Uterus (tissue), 4 donors: ENCODE measurements around the gene SMARCC1. TPM values are rescaled to one million over a fixed set of nuclear protein-coding genes. Genes with fewer than 3 reads are reported as not detected.

Experiments used
- DNase-seq, 2 donors: peaks; one replicate each; pipeline ENCODE4 v3.0.0-alpha.2; 2019 to 2020
- H3K27ac ChIP-seq, 2 donors: fragments of 200-600 bp; sonication (generic); 1 replicate in 1 of 2; 2 replicates in 1 of 2; pipeline ENCODE4 v1.5.1; 2016 to 2018
- H3K27me3 ChIP-seq, 2 donors: fragments of 200-600 bp; sonication (generic); one replicate each; pipeline ENCODE4 v1.5.1; 2018 to 2019; ENCODE audit warnings: control low read depth in 1 of 2
- H3K36me3 ChIP-seq, 2 donors: fragments of 200-600 bp; sonication (generic); one replicate each; pipeline ENCODE4 v1.5.1; 2019; ENCODE audit warnings: control low read depth in 1 of 2
- H3K4me1 ChIP-seq, 2 donors: fragments of 200-600 bp; sonication (generic); one replicate each; pipeline ENCODE4 v1.5.1; 2018 to 2019; ENCODE audit warnings: control low read depth in 1 of 2
- H3K4me3 ChIP-seq, 2 donors: fragments of 200-600 bp; sonication (generic); 1 replicate in 1 of 2; 2 replicates in 1 of 2; pipeline ENCODE4 v1.5.1; 2018 to 2019; ENCODE audit warnings: mild to moderate bottlenecking in 1 of 2
- H3K9me3 ChIP-seq, 2 donors: fragments of 200-600 bp; sonication (generic); one replicate each; pipeline ENCODE4 v1.5.1; 2019; ENCODE audit warnings: control low read depth in 1 of 2
- CTCF ChIP-seq, 4 experiments: fragments of 200-600 bp in 2 of 4; fragments of 450-650 bp in 2 of 4; sonication (generic) in 2 of 4; IDR thresholded peaks; one replicate each; pipeline ENCODE4 v1.5.1; 2016 to 2019; ENCODE audit warnings: antibody characterized with exemption in 4 of 4, mild to moderate bottlenecking in 2 of 4, moderate library complexity in 1 of 4
- POLR2A ChIP-seq, 2 donors: fragments of 450-650 bp; IDR thresholded peaks; one replicate each; pipeline ENCODE4 v1.6.1; 2016; ENCODE audit warnings: antibody characterized with exemption in 2 of 2, mild to moderate bottlenecking in 1 of 2, moderate library complexity in 1 of 2
- intact Hi-C: fragments of 100-400 bp; cut with DNase I; formaldehyde crosslinking; loops from one replicate; pipeline ENCODE4 v1.15.1; 2023; ENCODE audit warnings: low total_unique reads
- total RNA-seq, 4 donors: library from RNA; depleted of rRNA in 3 of 4; stranded (reverse); fragments of >200 nt in 3 of 4; gene quantifications; one replicate each; pipeline versions ENCODE4 v1.1.0 to v1.2.4, GENCODE V29; 2014 to 2023
- donor health status: DM: yes; HTN: yes; CAD: no.

Gene SMARCC1
- total RNA-seq, 4 donors from 2014 or later = 23.8 to 61.0 (median 45.5) TPM

- Histone ChIP-seq H3K27ac (no peak overlapping the region), H3K27me3 (no peaks in the 10 kb centered on the region), H3K4me3 (no peak overlapping the region), H3K36me3 (no peaks in the 10 kb centered on the region), H3K9me3 (no peaks in the 10 kb centered on the region), H3K4me1 (no peaks in the 10 kb centered on the region)
- TF ChIP-seq CTCF (IDR thresholded peaks at IDR 0.05) (no peak), POLR2A (IDR thresholded peaks at IDR 0.05) (no peak)
- no peak for DNase-seq
- intact Hi-C loops = no loop called here
Observed at GRCh38 chr3:47634996-47635395, 146.7 kb downstream of the SMARCC1 start.

- Histone ChIP-seq H3K36me3 (no peaks in the 10 kb centered on the region), H3K4me1 (no peaks in the 10 kb centered on the region)
- no peak for TF ChIP-seq POLR2A (IDR thresholded peaks at IDR 0.05)
Observed at GRCh38 chr3:47630810-47631209, 150.9 kb downstream of the SMARCC1 start.

GRCh38 chr3:47629770-47630169 lies 151.9 kb downstream of the SMARCC1 start:
- Histone ChIP-seq H3K9me3 (no peaks in the 10 kb centered on the region), H3K4me1 (no peaks in the 10 kb centered on the region), H3K36me3 (no peaks in the 10 kb centered on the region), H3K27ac (no peak overlapping the region), H3K27me3 (no peaks in the 10 kb centered on the region), H3K4me3 (no peak overlapping the region)
- no peak for DNase-seq
- intact Hi-C loops = no loop called here
- TF ChIP-seq CTCF (IDR thresholded peaks at IDR 0.05) (no peak), POLR2A (IDR thresholded peaks at IDR 0.05) (no peak)

More at GRCh38 chr3:47630810-47631209, 150.9 kb downstream of the SMARCC1 start:
- DNase-seq = no peak
- intact Hi-C loops = no loop called here
- H3K27me3 ChIP-seq = no peaks in the 10 kb centered on the region
- H3K9me3 ChIP-seq = no peaks in the 10 kb centered on the region
- no peak overlapping the region for H3K27ac ChIP-seq
- H3K4me3 ChIP-seq = no peak overlapping the region

GRCh38 chr3:47628426-47628825 lies 153.3 kb downstream of the SMARCC1 start:
- Histone ChIP-seq H3K9me3 (no peaks in the 10 kb centered on the region), H3K4me3 (no peak overlapping the region), H3K27ac (no peak overlapping the region), H3K4me1 (no peaks in the 10 kb centered on the region), H3K36me3 (no peaks in the 10 kb centered on the region), H3K27me3 (no peaks in the 10 kb centered on the region)
- no peak for TF ChIP-seq CTCF (IDR thresholded peaks at IDR 0.05)
- no peak for TF ChIP-seq POLR2A (IDR thresholded peaks at IDR 0.05)
- intact Hi-C loops = no loop called here
- DNase-seq = no peak

GRCh38 chr3:47622671-47623461 lies 158.8 kb downstream of the SMARCC1 start:
- DNase-seq = no peak

More at GRCh38 chr3:47622671-47623461, 158.8 kb downstream of the SMARCC1 start:
- no peak for TF ChIP-seq CTCF (IDR thresholded peaks at IDR 0.05)
- TF ChIP-seq POLR2A (IDR thresholded peaks at IDR 0.05) = no peak
- Histone ChIP-seq H3K4me3 (no peak overlapping the region), H3K36me3 (no peaks in the 10 kb centered on the region), H3K9me3 (no peaks in the 10 kb centered on the region), H3K4me1 (no peaks in the 10 kb centered on the region), H3K27me3 (no peaks in the 10 kb centered on the region), H3K27ac (no peak overlapping the region)
- intact Hi-C loops = no loop called here
